ENCODE results near the gene AMMECR1L. TPM values are rescaled to one million over a fixed set of nuclear protein-coding genes. Genes with fewer than 3 reads are reported as not detected.
"Not testable (repeated sequence)": the region's sequence is repeated elsewhere in the genome, so short reads cannot be mapped to it uniquely, and the experiment has no call there.

The AMMECR1L gene
- total RNA-seq, 2 experiments from 2014 or later = 14.3 to 15.0 TPM

- DNase-seq = no peak
- H3K4me3 Mint-ChIP-seq = no peak overlapping the region
- H3K9me3 Mint-ChIP-seq = peaks cover 28% of the 10 kb centered on the region
- H3K4me1 Mint-ChIP-seq (ENCODE audit: low read depth) = no peaks in the 10 kb centered on the region
- no peak overlapping the region for H3K27ac Mint-ChIP-seq
- ChIA-PET POLR2A (no interaction called here), CTCF (interaction anchor here (1.4 kb wide), 1 partner anchor 12 kb away, joined by 3 read pairs; no protein-coding TSS in a partner anchor)
- H3K27me3 Mint-ChIP-seq = no peaks in the 10 kb centered on the region
- intact Hi-C loops (cut with micrococcal nuclease) = no loop called here
- H3K36me3 Mint-ChIP-seq = peaks cover 9% of the 10 kb centered on the region
Measured at GRCh38 chr2:127820080-127820668, 65.6 kb downstream of the AMMECR1L start.

- intact Hi-C loops (cut with micrococcal nuclease) = loop anchor here (10.0 kb wide), 1 partner anchor 224 kb away; no protein-coding TSS in a partner anchor
- Mint-ChIP-seq H3K4me3 (no peak overlapping the region), H3K4me1 (ENCODE audit: low read depth) (no peaks in the 10 kb centered on the region), H3K27me3 (no peaks in the 10 kb centered on the region), H3K27ac (no peak overlapping the region), H3K36me3 (peaks cover 9% of the 10 kb centered on the region), H3K9me3 (peaks cover 28% of the 10 kb centered on the region)
- ChIA-PET POLR2A (no interaction called here), CTCF (no interaction called here)
- no peak for DNase-seq
Measured at GRCh38 chr2:127818794-127819425, 66.8 kb downstream of the AMMECR1L start.

GRCh38 chr2:127818241-127818640 lies 67.5 kb downstream of the AMMECR1L start:
- Mint-ChIP-seq H3K4me1 (ENCODE audit: low read depth) (no peaks in the 10 kb centered on the region), H3K9me3 (peaks cover 28% of the 10 kb centered on the region), H3K36me3 (peaks cover 9% of the 10 kb centered on the region), H3K27me3 (no peaks in the 10 kb centered on the region), H3K27ac (no peak overlapping the region), H3K4me3 (no peak overlapping the region)
- no peak for DNase-seq
- intact Hi-C loops (cut with micrococcal nuclease) = loop anchor here (10.0 kb wide), 1 partner anchor 223 kb away; no protein-coding TSS in a partner anchor
- CTCF ChIA-PET = no interaction called here
- POLR2A ChIA-PET = no interaction called here

GRCh38 chr2:127814677-127815076 lies 71.1 kb downstream of the AMMECR1L start:
- no peaks in the 10 kb centered on the region for H3K27me3 Mint-ChIP-seq
- POLR2A ChIA-PET = no interaction called here
- H3K4me3 Mint-ChIP-seq = no peak overlapping the region
- intact Hi-C loops (cut with micrococcal nuclease) = loop anchor here (5.0 to 10.0 kb wide), 3 partner anchors 220 to 427 kb away; partner anchors contain the start of genes IWS1 and MAP3K2
- H3K4me1 Mint-ChIP-seq (ENCODE audit: low read depth) = peaks cover 16% of the 10 kb centered on the region
- no peak overlapping the region for H3K27ac Mint-ChIP-seq
- peaks cover 15% of the 10 kb centered on the region for H3K36me3 Mint-ChIP-seq
- peaks cover 6% of the 10 kb centered on the region for H3K9me3 Mint-ChIP-seq
- no peak for DNase-seq
- CTCF ChIA-PET = no interaction called here

GRCh38 chr2:127812441-127812840 lies 73.3 kb downstream of the AMMECR1L start:
- peaks cover 13% of the 10 kb centered on the region for H3K36me3 Mint-ChIP-seq
- DNase-seq, H3K4me3 Mint-ChIP-seq, H3K27me3 Mint-ChIP-seq, H3K27ac Mint-ChIP-seq, H3K9me3 Mint-ChIP-seq, CTCF ChIA-PET, POLR2A ChIA-PET: not testable (repeated sequence)
- intact Hi-C loops (cut with micrococcal nuclease) = loop anchor here (5.0 to 10.0 kb wide), 3 partner anchors 218 to 425 kb away; partner anchors contain the start of genes IWS1 and MAP3K2
- H3K4me1 Mint-ChIP-seq (ENCODE audit: low read depth) = peaks cover 30% of the 10 kb centered on the region

Other genes with a start within 250 kb of the AMMECR1L start
- gene GPR17, start 239.8 kb downstream of the AMMECR1L start, total RNA-seq = not detected
- gene LIMS2, start 210.4 kb downstream of the AMMECR1L start, total RNA-seq = 10 to 100 TPM; 12.3 to 13.1 TPM
- gene SFT2D3, start 184.5 kb downstream of the AMMECR1L start, total RNA-seq = 1 to 10 TPM; 3.1 to 3.6 TPM
- 10 to 100 TPM; 62.9 to 64.7 TPM for gene WDR33, start 74.8 kb downstream of the AMMECR1L start, total RNA-seq
- gene POLR2D, start 27.8 kb downstream of the AMMECR1L start, total RNA-seq = 10 to 100 TPM; 56.1 to 57.1 TPM
- gene SAP130, start 142.1 kb upstream of the AMMECR1L start, total RNA-seq = 10 to 100 TPM; 21.8 to 25.7 TPM
- 10 to 100 TPM; 50.8 to 53.2 TPM for gene UGGT1, start 205.2 kb upstream of the AMMECR1L start, total RNA-seq

Measured in activated CD4-positive, alpha-beta memory T cell treated with anti-CD3 and anti-CD28 coated beads for 36 hours (primary cell).